Neural progenitor cell (in vitro differentiated cells): ENCODE data around the gene ABLIM2. TPM values are rescaled to one million over a fixed set of nuclear protein-coding genes. Genes with fewer than 3 reads are reported as not detected.

ENCODE experiments used
- DNase-seq: peaks from one replicate; pipeline ENCODE4 v3.0.0-alpha.2; 2016; ENCODE audit warnings: low spot score
- H2AFZ ChIP-seq: fragments of 200-600 bp; sonication (generic); replicated peaks from 2 replicates; pipeline ENCODE4 v1.6.1; 2016; ENCODE audit warnings: antibody characterized with exemption
- H3F3A ChIP-seq: fragments of 200-600 bp; sonication (generic); 2 replicates; pipeline ENCODE4 v1.6.1; 2016; ENCODE audit warnings: antibody characterized with exemption, low read depth
- H3K27ac ChIP-seq: fragments of 200-600 bp; sonication (generic); 2 replicates; pipeline ENCODE4 v1.5.1; 2016; ENCODE audit warnings: mild to moderate bottlenecking
- H3K27me3 ChIP-seq: fragments of 200-600 bp; sonication (generic); 2 replicates; pipeline ENCODE4 v1.6.1; 2016; ENCODE audit warnings: mild to moderate bottlenecking, moderate library complexity
- H3K36me3 ChIP-seq: fragments of 200-600 bp; sonication (generic); 2 replicates; pipeline ENCODE4 v1.5.1; 2016
- H3K4me1 ChIP-seq: fragments of 200-600 bp; sonication (generic); 2 replicates; pipeline ENCODE4 v1.6.1; 2016; ENCODE audit warnings: mixed run types
- H3K4me2 ChIP-seq: fragments of 200-600 bp; sonication (generic); 2 replicates; pipeline ENCODE4 v1.6.1; 2016
- H3K4me3 ChIP-seq: fragments of 200-600 bp; sonication (generic); 2 replicates; pipeline ENCODE4 v1.5.1; 2016
- H3K79me2 ChIP-seq: fragments of 200-600 bp; sonication (generic); 2 replicates; pipeline ENCODE4 v1.6.1; 2016; ENCODE audit warnings: low read depth
- H3K9ac ChIP-seq: fragments of 200-600 bp; sonication (generic); 2 replicates; pipeline ENCODE4 v1.6.1; 2016
- H3K9me3 ChIP-seq: fragments of 200-600 bp; sonication (generic); 2 replicates; pipeline ENCODE4 v1.5.1; 2016; ENCODE audit warnings: low read depth
- H4K20me1 ChIP-seq: fragments of 200-600 bp; sonication (generic); 2 replicates; pipeline ENCODE4 v1.6.1; 2016; ENCODE audit warnings: low read depth
- H3K27ac Mint-ChIP-seq: 3 replicates; pipeline ENCODE4 v1.8.0; 2021; ENCODE audit warnings: mixed read lengths
- H3K27me3 Mint-ChIP-seq: 2 replicates; pipeline ENCODE4 v1.8.0; 2022; ENCODE audit warnings: low read depth, mild to moderate bottlenecking, inconsistent platforms, moderate library complexity, mixed read lengths; ENCODE audit not compliant: insufficient read depth
- H3K36me3 Mint-ChIP-seq: 3 replicates; pipeline ENCODE4 v1.8.0; 2021; ENCODE audit warnings: mixed read lengths
- H3K4me1 Mint-ChIP-seq: 3 replicates; pipeline ENCODE4 v1.8.0; 2021; ENCODE audit warnings: mixed read lengths
- H3K4me3 Mint-ChIP-seq: 3 replicates; pipeline ENCODE4 v1.8.0; 2021; ENCODE audit warnings: mild to moderate bottlenecking, moderate library complexity, mixed read lengths
- H3K9me3 Mint-ChIP-seq: 3 replicates; pipeline ENCODE4 v1.8.0; 2020; ENCODE audit warnings: mixed read lengths
- CTCF ChIP-seq: fragments of 200-600 bp; sonication (generic); IDR thresholded peaks from 2 replicates; pipeline ENCODE4 v1.5.1; 2017; ENCODE audit warnings: antibody characterized with exemption, mild to moderate bottlenecking
- EZH2 ChIP-seq: fragments of 200-600 bp; sonication (generic); IDR thresholded peaks from 2 replicates; pipeline ENCODE4 v1.6.1; 2017; ENCODE audit warnings: antibody characterized with exemption, mild to moderate bottlenecking, moderate library complexity
- EZH2phosphoT487 ChIP-seq: fragments of 200-600 bp; sonication (generic); IDR thresholded peaks from 2 replicates; pipeline ENCODE4 v1.6.1; 2017; ENCODE audit warnings: antibody characterized with exemption
- total RNA-seq: library from RNA; depleted of rRNA; stranded (reverse); fragments of >200 nt; gene quantifications from 2 replicates; pipeline ENCODE4 v1.2.3, GENCODE V29; 2015; ENCODE audit warnings: low replicate concordance

ABLIM2 gene
- total RNA-seq, 1 donor from 2014 or later = 0.24 TPM

GRCh38 chr4:7949759-7950158 is 208.9 kb downstream of the ABLIM2 start:
- H3K79me2 ChIP-seq = no peaks in the 10 kb centered on the region
- no peaks in the 10 kb centered on the region for H4K20me1 ChIP-seq
- H3K27ac ChIP-seq = no peak overlapping the region
- Mint-ChIP-seq H3K27me3 (peaks cover 5% of the 10 kb centered on the region), H3K9me3 (peaks cover 12% of the 10 kb centered on the region), H3K4me1 (peaks cover 8% of the 10 kb centered on the region), H3K36me3 (no peaks in the 10 kb centered on the region), H3K4me3 (no peak overlapping the region), H3K27ac (no peak overlapping the region)
- no peak for DNase-seq
- H3K9ac ChIP-seq = no peak overlapping the region
- no peaks in the 10 kb centered on the region for H3K36me3 ChIP-seq
- H3K4me3 ChIP-seq = no peak overlapping the region
- TF ChIP-seq CTCF (no peak), EZH2 (no peak), EZH2phosphoT487 (no peak)
- H2AFZ ChIP-seq = no peak overlapping the region
- H3K4me2 ChIP-seq = no peak overlapping the region
- no peaks in the 10 kb centered on the region for H3K4me1 ChIP-seq
- H3F3A ChIP-seq = no peaks in the 10 kb centered on the region
- no peaks in the 10 kb centered on the region for H3K9me3 ChIP-seq
- H3K27me3 ChIP-seq = no peaks in the 10 kb centered on the region

- Histone ChIP-seq H3K4me3 (no peak overlapping the region), H3K9ac (no peak overlapping the region), H3K36me3 (no peaks in the 10 kb centered on the region), H3K9me3 (no peaks in the 10 kb centered on the region), H4K20me1 (no peaks in the 10 kb centered on the region), H3K27ac (no peak overlapping the region), H3K79me2 (no peaks in the 10 kb centered on the region), H3K4me2 (no peak overlapping the region), H3K27me3 (no peaks in the 10 kb centered on the region), H3K4me1 (no peaks in the 10 kb centered on the region), H3F3A (no peaks in the 10 kb centered on the region), H2AFZ (no peak overlapping the region)
- no peak for DNase-seq
- peaks cover 8% of the 10 kb centered on the region for H3K9me3 Mint-ChIP-seq
- H3K4me3 Mint-ChIP-seq = no peak overlapping the region
- H3K4me1 Mint-ChIP-seq = peaks cover 8% of the 10 kb centered on the region
- TF ChIP-seq CTCF (no peak), EZH2phosphoT487 (no peak), EZH2 (no peak)
- H3K27ac Mint-ChIP-seq = peak overlapping the region; percentile 72
- peaks cover 5% of the 10 kb centered on the region for H3K27me3 Mint-ChIP-seq
- H3K36me3 Mint-ChIP-seq = no peaks in the 10 kb centered on the region
Observed at GRCh38 chr4:7947927-7948326, 210.7 kb downstream of the ABLIM2 start.

GRCh38 chr4:7945709-7946380 is 212.8 kb downstream of the ABLIM2 start:
- Histone ChIP-seq H4K20me1 (no peaks in the 10 kb centered on the region), H3K4me2 (no peak overlapping the region), H3K9me3 (no peaks in the 10 kb centered on the region), H3F3A (peaks cover 5% of the 10 kb centered on the region), H3K4me3 (no peak overlapping the region), H3K4me1 (no peaks in the 10 kb centered on the region), H3K27me3 (no peaks in the 10 kb centered on the region), H3K9ac (no peak overlapping the region), H3K79me2 (no peaks in the 10 kb centered on the region), H3K36me3 (no peaks in the 10 kb centered on the region), H3K27ac (no peak overlapping the region), H2AFZ (no peak overlapping the region)
- H3K4me3 Mint-ChIP-seq = no peak overlapping the region
- no peak for DNase-seq
- H3K4me1 Mint-ChIP-seq = peaks cover 17% of the 10 kb centered on the region
- no peaks in the 10 kb centered on the region for H3K36me3 Mint-ChIP-seq
- H3K27ac Mint-ChIP-seq = peak overlapping the region; percentile 80
- H3K27me3 Mint-ChIP-seq = peaks cover 3% of the 10 kb centered on the region
- peaks cover 3% of the 10 kb centered on the region for H3K9me3 Mint-ChIP-seq
- TF ChIP-seq EZH2phosphoT487 = no peak
- no peak for TF ChIP-seq CTCF
- no peak for TF ChIP-seq EZH2
